Mucosa of descending colon (tissue), 3 donors: Measurements from ENCODE around the gene ASCC3. TPM values are rescaled to one million over a fixed set of nuclear protein-coding genes. Genes with fewer than 3 reads are reported as not detected.

Source experiments
- ATAC-seq: fragments of 200-7000 bp; cut with Tn5 transposase; one replicate; pipeline ENCODE4 v1.9.1; 2020; ENCODE audit warnings: mild to moderate bottlenecking, moderate library complexity
- DNase-seq, 3 donors: peaks; one replicate each; pipeline ENCODE4 v3.0.0-alpha.2; 2020
- H3K36me3 ChIP-seq: fragments of 200-600 bp; one replicate; pipeline ENCODE4 v1.8.0; 2021; ENCODE audit warnings: low read depth, mild to moderate bottlenecking
- H3K4me1 ChIP-seq: fragments of 200-600 bp; one replicate; pipeline ENCODE4 v1.8.0; 2021; ENCODE audit warnings: low read depth, mild to moderate bottlenecking
- H3K4me3 ChIP-seq: fragments of 200-600 bp; one replicate; pipeline ENCODE4 v1.8.0; 2021; ENCODE audit warnings: mild to moderate bottlenecking
- H3K9me3 ChIP-seq: fragments of 200-600 bp; one replicate; pipeline ENCODE4 v1.8.0; 2021; ENCODE audit warnings: mild to moderate bottlenecking
- intact Hi-C, 2 donors: fragments of 100-400 bp; cut with DNase I in 1 of 2; cut with micrococcal nuclease in 1 of 2; formaldehyde crosslinking; loops; one replicate each; pipeline versions ENCODE4 v1.11.0 to v1.11.1; 2022; cut with DNase I, micrococcal nuclease
- total RNA-seq, 3 donors: library from RNA; stranded (reverse); fragmentation: NEBNext Ultra II Directional in 2 of 3; extraction: Animal tissue kit (Norgen Biotek cat#: 25700) in 2 of 3; gene quantifications; one replicate each; pipeline versions ENCODE4 v1.2.1 to v1.2.4, GENCODE V29; 2021 to 2023
- TF ChIP-seq, protein P1 (sequence below): fragments of 200-600 bp; IDR thresholded peaks from one replicate; pipeline ENCODE4 v1.8.0; 2022; ENCODE audit warnings: antibody characterized with exemption, mild to moderate bottlenecking
- donor health status: DM: no; HTN: no; CAD: no; lungs with moderate emphysema.
- donor health status: DM: no; HTN: no; CAD: no.
- donor health status: DM: no; HTN: yes; CAD: no.

The ASCC3 gene
- total RNA-seq, 3 donors from 2014 or later: 24.6 to 28.5 (median 27.8) TPM

DNA sequence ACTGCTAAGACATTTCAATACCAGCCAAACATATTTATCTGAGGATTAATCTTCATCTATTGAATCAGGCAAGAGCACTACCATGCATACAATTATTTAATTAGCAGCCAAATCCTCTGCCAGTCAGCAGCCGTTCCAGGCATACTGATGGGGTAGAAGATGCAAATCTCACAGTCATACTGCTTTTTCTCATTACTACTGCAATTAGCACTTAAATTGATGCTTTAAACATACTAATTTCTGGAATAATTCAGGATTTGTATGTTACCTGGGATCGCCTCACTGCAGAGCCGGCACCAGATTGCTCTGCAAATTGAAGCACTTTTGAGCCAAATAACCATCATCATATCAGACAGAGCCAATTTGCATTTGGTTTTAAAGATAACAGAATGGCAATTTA, 366.5 kb downstream of the ASCC3 start:
- no peak overlapping the region for H3K4me3 ChIP-seq
- H3K36me3 ChIP-seq: no peaks in the 10 kb centered on the region
- intact Hi-C loops: no loop called here
- TF ChIP-seq, protein P1, sequence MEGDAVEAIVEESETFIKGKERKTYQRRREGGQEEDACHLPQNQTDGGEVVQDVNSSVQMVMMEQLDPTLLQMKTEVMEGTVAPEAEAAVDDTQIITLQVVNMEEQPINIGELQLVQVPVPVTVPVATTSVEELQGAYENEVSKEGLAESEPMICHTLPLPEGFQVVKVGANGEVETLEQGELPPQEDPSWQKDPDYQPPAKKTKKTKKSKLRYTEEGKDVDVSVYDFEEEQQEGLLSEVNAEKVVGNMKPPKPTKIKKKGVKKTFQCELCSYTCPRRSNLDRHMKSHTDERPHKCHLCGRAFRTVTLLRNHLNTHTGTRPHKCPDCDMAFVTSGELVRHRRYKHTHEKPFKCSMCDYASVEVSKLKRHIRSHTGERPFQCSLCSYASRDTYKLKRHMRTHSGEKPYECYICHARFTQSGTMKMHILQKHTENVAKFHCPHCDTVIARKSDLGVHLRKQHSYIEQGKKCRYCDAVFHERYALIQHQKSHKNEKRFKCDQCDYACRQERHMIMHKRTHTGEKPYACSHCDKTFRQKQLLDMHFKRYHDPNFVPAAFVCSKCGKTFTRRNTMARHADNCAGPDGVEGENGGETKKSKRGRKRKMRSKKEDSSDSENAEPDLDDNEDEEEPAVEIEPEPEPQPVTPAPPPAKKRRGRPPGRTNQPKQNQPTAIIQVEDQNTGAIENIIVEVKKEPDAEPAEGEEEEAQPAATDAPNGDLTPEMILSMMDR: no peak
- no peak for DNase-seq
- H3K9me3 ChIP-seq: no peaks in the 10 kb centered on the region
- H3K4me1 ChIP-seq: no peaks in the 10 kb centered on the region
- no peak for ATAC-seq

DNA sequence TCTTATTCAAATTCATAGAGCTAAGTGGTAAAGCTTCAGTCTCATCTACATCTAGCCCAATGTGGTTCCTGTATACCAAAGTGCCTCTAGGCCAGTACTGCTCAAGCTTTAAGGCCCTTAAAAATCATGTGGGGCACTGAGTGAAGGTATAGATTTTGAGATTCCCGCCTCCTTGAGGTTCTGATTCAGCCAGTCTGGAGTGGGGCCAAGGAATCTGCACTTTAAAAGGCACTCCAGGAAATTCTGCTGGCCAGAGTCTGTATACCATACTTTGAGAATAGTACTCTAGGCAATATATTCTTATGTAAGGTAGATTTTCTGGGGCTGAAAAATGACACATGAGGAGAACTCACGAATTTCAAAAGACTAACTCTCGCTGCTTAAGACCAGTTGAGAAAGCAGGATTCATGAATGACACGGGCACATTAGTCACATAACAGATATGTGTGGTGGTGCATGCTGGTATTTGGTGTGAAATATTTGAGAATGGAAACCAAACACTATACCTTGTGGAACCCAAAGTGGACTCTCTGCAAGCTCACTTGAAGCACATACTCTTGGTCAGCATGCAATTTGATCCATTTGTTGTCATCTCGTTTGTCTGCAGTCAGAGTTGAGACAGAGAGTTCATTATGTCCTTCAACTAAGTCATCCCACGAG, 368.8 kb downstream of the ASCC3 start:
- no peaks in the 10 kb centered on the region for H3K9me3 ChIP-seq
- intact Hi-C loops: no loop called here
- no peak overlapping the region for H3K4me3 ChIP-seq
- DNase-seq: no peak
- no peaks in the 10 kb centered on the region for H3K4me1 ChIP-seq
- TF ChIP-seq, protein P1: no peak
- ATAC-seq: no peak
- H3K36me3 ChIP-seq: no peaks in the 10 kb centered on the region

DNA sequence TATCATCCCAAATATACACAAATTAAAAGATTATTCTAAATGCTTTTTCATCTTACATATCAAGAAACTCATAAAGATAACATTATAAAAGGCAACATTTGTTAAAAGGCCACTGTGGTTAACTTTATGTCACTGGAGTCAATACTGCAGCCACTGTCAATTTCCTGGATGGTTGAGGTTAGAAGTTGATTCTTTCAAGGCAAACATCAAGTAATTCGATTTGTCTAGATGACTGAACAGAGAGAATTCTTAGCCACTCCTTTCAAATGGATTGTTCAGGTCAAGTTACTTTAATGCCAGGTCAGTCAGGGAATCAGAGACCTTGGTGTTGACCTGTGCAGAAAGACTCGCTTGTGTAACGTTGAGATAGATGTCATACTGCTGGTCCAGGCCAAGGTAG, 372.0 kb downstream of the ASCC3 start:
- H3K4me3 ChIP-seq: no peak overlapping the region
- no peak for ATAC-seq
- intact Hi-C loops: no loop called here
- no peaks in the 10 kb centered on the region for H3K36me3 ChIP-seq
- no peak for DNase-seq
- TF ChIP-seq, protein P1: no peak
- no peaks in the 10 kb centered on the region for H3K9me3 ChIP-seq
- no peaks in the 10 kb centered on the region for H3K4me1 ChIP-seq

DNA sequence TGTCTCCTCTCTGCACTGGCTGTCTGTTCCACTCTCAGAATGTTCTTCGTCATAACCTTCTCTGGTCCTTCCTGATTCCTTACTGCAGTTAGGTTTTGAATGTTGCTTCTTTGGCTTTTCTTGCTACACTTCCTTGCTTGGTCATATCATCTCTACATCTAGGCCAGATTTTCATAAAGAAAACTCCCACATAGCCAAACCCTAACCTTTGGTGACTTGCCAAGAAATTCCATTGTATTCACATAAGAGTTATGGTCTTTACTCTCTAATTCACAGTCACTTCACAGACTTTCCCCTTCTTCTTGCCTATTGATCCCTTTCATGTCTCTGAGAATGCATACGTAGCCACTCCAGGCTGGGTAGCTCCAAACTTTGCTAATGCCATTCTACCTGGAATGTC, 374.5 kb downstream of the ASCC3 start:
- intact Hi-C loops: no loop called here
- H3K9me3 ChIP-seq: no peaks in the 10 kb centered on the region
- H3K36me3 ChIP-seq: no peaks in the 10 kb centered on the region
- no peaks in the 10 kb centered on the region for H3K4me1 ChIP-seq
- TF ChIP-seq, protein P1: no peak
- ATAC-seq (no peak), DNase-seq (no peak)
- H3K4me3 ChIP-seq: no peak overlapping the region

DNA sequence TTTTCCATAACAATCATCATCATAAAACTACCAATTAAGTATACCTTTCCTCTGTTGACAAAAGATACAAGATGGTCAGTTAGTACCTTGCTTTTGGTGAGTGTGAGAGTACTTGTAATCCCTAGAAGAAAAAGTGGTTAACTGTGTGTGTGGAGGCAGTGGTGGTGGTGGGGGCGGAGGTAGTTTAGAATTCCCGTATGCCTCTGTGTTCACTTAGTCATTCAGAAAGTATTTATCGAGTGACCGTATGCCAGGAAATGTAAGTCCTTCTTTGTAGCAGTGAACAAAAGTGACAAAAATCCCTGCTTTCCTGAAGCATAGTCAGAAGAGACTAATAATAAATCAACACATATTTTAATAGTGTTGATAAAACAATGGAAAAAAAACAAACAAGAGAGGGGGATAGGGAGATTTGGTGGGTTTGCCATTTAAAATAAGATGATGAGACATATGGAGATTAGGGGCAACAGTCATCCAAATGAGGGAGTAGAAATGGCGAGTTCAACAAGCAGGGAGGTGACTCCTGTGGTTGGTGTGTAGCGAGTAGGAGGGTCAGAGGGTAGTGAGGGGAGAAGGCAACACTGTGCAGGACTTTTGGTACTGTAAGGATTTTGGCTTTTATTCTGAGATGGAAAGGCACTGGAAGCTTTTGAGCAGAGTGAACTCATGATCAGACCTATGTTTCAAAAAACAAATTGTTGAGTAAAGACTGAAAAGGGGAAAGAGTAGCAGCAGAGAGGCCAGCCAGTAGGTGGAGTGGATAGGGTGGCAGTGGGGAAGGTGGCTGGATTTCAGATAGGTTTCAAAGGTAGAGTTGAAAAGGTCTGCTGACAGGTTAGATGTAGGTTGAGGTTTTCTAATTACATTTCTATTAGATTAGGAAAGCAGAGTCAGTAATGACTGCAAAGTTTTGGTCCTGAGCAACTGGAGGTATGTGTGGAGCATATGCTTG, 376.1 kb downstream of the ASCC3 start:
- intact Hi-C loops: no loop called here
- ATAC-seq: no peak
- no peaks in the 10 kb centered on the region for H3K9me3 ChIP-seq
- no peaks in the 10 kb centered on the region for H3K4me1 ChIP-seq
- no peak for DNase-seq
- H3K36me3 ChIP-seq: no peaks in the 10 kb centered on the region
- TF ChIP-seq, protein P1: no peak
- H3K4me3 ChIP-seq: no peak overlapping the region
